Gastrocnemius medialis (tissue), 4 donors: ENCODE data around the gene FGF1.

Experiments
- POLR2A ChIP-seq, 2 donors: fragments of 450-650 bp; IDR thresholded peaks; one replicate each; pipeline ENCODE4 v1.6.1; 2017; ENCODE audit warnings: antibody characterized with exemption in 2 of 2, mild to moderate bottlenecking in 2 of 2, moderate library complexity in 2 of 2
- TF ChIP-seq, protein P1 (sequence below), 5 experiments: fragments of 450-650 bp in 3 of 5; fragments of 200-600 bp in 2 of 5; sonication (generic) in 2 of 5; IDR thresholded peaks in 4 of 5; conservative IDR thresholded peaks in 1 of 5; 1 replicate in 4 of 5; 2 replicates in 1 of 5; pipeline ENCODE4 v1.5.1; 2016 to 2019; ENCODE audit warnings: antibody characterized with exemption in 5 of 5, mild to moderate bottlenecking in 3 of 5, moderate library complexity in 3 of 5

DNA sequence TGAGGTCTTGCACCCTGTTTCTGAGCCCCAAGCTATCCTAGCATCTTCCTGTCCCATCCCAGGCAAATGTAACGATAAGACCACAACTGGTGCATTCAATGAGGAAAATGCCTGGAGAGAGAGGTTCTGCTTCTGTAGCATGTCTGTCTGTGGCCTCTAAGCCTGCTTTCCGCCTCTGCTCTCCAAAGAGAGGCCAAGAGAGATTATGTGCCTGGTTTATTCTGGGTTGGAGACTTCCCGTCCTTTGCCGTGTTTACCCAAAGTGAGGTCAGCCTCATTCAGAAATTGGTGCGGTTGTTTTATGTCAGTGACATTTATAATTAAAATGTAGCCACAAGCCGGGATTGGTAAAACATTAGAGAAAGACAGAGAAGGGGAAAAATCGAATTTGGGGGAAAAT, 77.8 kb downstream of the FGF1 start:
- no peak for TF ChIP-seq POLR2A (IDR thresholded peaks at IDR 0.05)
- TF ChIP-seq, protein P1, sequence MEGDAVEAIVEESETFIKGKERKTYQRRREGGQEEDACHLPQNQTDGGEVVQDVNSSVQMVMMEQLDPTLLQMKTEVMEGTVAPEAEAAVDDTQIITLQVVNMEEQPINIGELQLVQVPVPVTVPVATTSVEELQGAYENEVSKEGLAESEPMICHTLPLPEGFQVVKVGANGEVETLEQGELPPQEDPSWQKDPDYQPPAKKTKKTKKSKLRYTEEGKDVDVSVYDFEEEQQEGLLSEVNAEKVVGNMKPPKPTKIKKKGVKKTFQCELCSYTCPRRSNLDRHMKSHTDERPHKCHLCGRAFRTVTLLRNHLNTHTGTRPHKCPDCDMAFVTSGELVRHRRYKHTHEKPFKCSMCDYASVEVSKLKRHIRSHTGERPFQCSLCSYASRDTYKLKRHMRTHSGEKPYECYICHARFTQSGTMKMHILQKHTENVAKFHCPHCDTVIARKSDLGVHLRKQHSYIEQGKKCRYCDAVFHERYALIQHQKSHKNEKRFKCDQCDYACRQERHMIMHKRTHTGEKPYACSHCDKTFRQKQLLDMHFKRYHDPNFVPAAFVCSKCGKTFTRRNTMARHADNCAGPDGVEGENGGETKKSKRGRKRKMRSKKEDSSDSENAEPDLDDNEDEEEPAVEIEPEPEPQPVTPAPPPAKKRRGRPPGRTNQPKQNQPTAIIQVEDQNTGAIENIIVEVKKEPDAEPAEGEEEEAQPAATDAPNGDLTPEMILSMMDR (IDR thresholded peaks at IDR 0.05 in 4 of 5, conservative IDR thresholded peaks at IDR 0.05 in 1 of 5): no peak
